Activated CD8-positive, alpha-beta memory T cell treated with anti-CD3 and anti-CD28 coated beads for 48 hours (primary cell): ENCODE results near the gene PPIB.

Experiments used
- DNase-seq, 3 experiments: peaks; one replicate each; pipeline ENCODE4 v3.0.0-alpha.2; 2020; ENCODE audit warnings: low read depth in 2 of 3, low spot score in 2 of 3

Gene PPIB

DNA sequence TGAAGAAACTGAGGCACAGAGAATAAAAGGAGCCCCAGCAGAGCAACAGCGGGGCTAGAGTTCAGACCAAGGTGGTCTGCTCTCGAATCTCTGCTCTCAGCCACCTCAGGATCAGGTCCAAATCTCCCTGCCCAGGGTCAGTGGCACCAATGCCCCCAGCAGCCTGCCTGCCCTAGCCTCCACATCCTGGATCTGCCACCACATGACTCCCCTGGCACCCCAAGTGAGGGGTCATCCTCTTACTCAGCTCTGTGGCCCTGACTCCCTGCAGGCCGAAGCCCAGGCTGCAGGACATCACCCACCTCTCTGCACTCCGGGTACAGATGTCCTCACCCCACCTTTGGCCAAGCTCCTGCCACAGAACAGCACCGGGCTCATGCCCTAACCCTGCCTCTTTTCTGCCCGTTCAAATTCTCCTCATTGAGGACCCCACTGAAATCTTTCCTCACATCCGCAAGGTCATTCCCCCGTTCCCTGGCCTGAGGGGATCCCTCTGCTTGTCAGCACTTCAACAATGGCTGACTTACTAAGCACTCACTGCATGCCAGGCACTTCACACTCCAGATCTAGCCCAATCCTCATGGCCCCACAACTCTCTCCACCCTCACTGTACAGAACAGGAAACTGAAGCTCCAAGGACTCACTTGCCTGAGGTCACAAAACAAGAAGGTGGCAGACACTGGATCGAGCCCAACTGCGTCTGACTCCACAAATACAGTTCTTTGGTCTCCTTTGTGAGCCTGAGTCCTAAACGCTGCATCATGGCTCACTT, 4.3 kb downstream of the PPIB start:
- no peak for DNase-seq

DNA sequence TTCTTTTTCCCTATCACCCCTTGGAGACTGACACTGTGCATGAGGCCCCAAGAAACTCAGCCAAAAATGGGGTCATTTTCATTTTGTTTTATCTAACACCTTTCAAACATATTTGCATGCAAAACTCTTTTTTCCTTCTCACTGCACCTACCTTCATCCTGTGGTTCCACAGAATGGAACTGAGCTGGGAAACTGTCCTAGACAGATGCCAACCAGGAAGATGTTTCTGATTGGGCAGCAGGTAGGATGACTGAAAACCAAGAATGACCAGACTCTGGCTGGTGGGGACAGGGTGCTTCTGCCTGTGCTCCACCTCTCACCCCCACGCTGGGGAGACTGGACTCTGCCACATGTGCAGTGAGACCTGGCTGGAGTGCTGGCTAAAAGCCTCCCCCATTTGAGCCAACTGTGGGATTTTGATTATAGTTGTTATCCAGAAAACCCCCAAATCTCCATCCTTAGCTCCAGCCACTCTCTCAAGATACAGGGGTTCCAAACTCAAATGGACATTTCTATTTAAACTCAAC, 5.2 kb downstream of the PPIB start:
- DNase-seq = no peak

DNA sequence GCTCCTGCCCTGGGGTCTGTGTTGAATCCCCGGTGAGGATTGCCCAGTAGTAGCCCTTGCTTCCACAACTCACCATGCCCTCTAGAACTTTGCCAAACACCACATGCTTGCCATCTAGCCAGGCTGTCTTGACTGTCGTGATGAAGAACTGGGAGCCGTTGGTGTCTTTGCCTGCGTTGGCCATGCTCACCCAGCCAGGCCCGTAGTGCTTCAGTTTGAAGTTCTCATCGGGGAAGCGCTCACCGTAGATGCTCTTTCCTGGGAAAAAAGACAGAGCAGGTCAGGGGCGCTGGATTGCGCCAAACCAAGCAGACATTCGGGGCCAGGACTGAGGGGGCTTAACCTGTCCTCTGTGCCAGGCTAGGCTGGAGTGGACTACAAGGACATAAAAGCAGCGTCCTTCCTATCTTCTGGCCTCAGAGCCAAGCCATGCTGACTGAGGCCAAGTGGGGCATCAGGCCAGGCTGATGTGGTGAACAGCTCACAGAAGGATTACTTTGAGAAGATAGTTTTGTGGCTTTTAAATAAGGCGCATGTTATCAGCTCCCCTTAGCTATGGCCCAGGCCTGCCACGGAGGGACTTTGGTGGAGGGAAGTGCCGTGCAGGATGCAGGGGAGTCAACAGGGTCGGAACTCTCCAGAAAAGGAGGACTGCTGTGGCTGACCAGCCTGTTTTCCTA, 6.0 kb downstream of the PPIB start:
- DNase-seq = no peak

DNA sequence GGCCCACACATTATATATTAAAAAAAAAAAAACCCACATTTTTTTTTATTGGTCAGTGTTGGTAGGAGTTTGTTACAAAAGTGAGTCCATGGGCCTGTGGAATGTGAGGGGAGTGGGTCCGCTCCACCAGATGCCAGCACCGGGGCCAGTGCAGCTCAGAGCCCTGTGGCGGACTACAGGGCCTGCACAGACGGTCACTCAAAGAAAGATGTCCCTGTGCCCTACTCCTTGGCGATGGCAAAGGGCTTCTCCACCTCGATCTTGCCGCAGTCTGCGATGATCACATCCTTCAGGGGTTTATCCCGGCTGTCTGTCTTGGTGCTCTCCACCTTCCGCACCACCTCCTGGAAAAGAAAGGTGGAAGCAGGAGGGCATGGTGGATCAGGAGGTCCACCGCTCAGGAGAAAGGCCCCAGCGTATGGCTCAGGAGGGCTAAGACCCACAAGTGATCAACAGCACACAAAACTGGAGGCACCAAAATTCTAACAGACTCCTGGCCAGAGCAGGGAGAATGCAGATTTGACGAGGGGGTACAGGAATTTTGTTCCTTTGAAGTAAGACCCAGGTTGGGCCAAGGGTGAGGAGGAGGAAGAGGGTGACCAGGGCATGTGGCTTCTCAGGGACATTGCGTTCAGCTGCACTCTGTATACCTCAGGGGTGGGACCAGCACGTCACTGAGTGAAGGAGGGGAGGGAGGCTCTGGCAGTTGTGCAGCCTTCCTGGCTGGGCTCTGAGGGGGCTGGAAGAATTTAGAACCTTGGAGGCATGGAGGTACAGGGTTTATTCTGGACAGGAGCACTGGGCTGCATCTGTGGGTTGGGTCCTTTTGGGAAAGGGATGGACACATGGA, 6.8 kb downstream of the PPIB start:
- DNase-seq = no peak

DNA sequence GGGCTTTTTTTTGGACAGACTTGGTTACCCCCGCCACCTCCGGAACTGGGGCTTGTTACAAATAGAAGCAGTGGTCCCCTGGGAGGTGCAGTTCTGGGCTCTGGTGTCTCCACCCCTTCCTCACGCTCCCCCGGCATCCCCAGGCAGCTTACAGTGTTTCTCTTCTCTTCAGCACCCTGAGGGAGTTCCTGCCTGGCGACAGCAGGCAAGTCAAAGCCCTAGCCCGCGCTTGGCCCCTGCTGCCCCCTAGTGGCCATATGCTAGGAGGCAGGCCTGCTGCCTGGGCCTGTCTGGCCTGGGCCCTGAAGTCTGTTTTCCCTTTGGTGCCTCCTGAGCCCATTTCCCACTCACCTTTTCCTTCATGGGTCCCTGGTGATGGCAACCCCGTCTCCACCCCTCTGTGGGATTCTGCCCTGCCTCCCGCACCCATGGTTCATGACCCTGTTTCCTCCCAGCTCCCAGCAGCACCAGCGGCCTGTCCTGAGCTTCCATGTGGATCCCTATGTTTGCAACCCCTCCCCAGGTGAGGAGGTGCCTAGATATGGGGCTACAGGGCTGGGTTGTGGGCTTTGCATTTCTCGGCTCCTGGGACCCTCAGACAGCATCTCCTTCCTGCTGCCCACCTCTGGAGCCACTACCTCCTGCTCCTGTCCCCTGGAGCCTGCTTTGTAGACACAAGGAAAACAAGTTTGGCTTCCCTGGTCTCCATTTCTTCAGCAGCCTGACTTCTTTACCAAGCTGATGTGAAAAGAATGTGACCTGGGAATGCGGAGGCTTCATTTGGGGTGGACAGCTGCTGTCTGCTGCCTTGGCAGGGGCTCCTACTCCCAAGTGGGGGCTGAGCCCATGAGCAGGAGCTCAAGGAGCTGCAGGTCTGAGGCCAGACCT, 9.1 kb downstream of the PPIB start:
- peak; percentile 77 to 94 (median 94) for DNase-seq

DNA sequence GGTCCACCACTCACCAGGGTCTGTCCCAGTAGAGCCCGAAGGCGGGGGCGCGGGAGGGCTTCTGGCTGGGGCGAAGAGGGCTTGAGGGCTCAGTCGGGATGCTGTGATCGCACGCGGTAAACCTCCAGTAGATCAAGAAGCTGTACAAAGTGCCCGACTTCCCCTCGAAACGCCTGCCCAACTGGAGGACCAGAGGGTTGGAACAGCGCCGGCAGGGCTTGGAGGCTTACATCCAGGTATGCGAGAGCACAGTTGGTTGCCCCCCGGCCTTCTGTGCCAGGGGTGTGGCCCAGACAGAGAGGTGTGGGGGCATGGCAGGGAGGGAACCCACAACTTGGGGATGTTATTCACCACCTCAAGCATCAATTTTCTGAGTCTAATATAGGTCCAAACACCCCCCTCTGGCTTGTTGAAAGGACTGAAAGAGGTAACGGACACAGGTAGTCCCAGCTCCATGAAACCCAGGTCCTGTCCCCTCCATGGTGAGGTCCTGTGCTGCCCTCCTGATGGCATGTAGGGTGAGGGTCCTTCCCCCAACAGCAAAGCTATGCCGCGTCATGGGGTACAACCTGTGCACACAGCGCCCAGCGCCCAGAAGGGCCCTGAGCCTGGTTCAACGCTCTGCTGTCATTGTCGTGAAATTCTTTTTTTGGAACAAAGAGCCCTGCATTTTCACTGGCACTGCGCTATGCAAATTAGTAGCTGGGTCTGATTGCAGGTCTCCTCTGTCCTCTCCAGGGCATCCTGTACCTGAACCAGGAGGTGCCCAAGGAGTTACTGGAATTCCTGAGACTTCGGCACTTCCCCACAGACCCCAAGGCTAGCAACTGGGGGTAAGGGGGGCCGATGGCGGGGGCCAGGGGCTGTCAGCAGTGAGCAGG, 10.1 kb downstream of the PPIB start:
- DNase-seq = no peak

DNA sequence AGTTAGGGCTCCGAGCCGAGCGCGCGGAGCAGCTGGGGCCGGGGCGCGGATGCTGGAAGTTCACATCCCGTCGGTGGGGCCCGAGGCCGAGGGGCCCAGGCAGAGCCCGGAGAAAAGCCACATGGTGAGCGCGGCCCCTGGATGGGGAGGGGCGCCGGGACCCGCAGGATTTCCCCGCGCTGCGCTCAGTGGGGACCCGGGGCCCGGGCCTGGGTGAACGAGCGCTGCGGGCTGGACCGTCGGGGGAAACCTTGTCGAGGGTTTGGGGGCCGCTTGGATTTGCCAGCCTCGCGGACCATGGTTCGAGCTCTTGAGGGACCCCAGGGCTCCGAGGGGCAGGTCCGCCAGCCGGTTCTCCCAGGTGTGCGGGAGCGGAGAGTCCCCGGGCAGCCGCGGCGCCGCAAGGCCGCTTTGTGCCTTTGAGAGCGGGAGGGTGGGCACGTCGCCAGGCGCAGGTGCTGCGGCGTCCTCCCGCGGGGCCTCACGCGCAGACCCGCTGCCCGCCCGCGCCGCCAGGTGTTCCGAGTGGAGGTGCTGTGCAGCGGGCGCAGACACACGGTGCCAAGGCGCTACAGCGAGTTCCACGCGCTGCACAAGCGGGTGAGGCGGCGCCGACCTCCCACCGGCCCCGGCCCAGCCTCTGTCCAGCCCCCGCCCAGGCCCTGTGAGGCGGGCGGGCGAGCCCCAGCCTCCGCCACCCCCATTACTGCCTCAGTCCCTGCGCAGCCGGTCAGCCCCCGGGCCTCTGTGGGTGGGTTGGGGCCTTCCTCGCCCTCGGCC, 10.9 kb downstream of the PPIB start, which contains the start of gene SNX22:
Gene SNX22 (plus strand): TSS at position 5 of the 780 bp plus-strand sequence. CDS start 45 bp downstream, at position 50.
- DNase-seq = no peak

DNA sequence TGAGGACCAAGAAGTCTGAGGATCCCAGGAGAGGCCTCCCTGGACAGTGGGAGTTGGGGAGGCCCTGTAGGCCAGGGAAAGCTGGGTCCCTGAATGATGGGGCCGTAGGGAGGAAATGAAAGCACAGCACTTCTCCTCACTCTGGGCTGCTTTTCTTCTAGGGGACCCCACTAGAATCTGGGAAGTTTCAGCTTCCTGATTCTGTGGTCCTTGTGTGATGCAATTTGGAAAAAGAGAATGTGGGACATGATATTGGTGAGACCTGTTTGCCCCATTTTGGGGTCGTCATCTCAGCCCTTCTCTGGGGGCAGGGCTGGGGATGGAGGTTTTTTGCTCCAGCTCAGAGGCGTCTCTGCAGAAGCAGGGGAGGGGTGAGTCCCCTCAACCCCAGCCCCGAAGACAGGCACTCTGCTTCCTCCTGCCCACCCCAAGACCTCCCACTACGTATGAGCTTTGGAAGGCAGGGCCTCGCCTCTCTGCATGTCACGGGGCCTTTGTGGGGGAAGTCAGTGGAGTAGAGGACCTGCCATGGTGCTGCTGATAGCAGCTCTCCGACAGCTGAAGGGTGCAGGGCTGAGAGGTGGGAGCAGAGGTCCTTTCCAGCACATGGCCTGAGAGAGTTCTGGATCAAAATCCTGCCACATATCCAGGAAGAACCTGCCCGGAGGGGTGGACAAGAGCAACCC, 12.8 kb downstream of the PPIB start:
- DNase-seq = no peak

DNA sequence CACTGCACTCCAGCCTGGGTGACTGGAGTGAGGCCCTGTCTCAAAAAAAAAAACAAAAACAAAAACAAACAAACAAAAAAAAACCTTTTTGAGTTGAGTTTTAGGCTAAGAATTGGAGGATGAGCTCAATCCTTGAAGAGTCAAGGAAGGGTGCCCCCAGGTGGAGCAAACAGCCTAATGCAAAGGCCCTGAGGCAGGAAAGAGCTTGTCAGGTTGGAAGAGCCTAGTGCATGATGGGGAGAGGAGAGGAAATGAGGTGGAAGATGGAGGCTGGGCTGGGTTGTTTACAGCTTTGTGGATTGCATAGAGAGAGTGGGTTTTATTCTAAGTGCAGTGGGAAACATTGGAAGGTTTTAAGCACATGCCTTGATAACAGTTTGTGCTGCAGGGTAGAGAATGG, 13.4 kb downstream of the PPIB start:
- no peak for DNase-seq

DNA sequence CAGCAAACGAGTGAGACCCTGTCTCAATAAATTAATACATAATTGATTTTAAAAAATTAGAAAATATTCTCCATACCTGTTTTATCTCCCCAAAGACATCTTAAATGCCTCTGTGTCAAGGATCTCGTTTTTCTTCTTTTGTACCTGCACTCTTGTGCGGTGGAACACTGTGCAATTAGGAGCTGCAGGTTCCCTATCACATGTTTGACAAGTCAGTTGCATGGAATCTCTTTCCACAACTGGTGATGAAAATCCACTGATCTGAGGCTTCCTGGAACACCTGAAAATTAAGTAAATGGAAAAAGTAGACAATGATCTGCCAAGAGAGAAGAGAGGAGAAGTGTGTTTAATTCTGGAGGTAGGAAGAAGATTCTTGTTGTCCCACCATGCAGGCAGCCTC, 14.2 kb downstream of the PPIB start:
- DNase-seq = no peak

DNA sequence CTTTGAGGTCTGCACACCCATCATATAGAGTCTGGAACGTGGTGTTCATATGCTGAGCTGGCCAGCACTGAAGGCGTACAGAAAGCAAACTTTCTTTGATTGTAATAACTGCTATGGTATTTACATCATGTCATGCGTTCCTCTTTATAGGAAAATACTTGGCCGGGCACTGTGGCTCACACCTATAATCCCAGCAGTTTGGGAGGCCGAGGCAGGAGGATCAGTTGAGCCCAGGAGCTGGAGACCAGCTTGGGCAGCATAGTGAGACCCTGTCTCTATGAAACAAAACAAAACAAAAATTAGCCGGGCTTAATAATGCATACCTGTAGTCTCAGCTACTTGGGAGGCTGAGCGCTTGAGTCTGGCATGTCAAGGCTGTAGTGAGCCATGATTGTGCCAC, 14.7 kb downstream of the PPIB start:
- no peak for DNase-seq

- no peak for DNase-seq
Observed at GRCh38 chr15:64146885-64147681, 15.7 kb downstream of the PPIB start.

GRCh38 chr15:64146520-64146884, 16.3 kb downstream of the PPIB start:
- no peak for DNase-seq

- no peak for DNase-seq
Observed at GRCh38 chr15:64146041-64146440, 16.8 kb downstream of the PPIB start.

- no peak for DNase-seq
Observed at GRCh38 chr15:64144565-64145281, 18.1 kb downstream of the PPIB start.

DNA sequence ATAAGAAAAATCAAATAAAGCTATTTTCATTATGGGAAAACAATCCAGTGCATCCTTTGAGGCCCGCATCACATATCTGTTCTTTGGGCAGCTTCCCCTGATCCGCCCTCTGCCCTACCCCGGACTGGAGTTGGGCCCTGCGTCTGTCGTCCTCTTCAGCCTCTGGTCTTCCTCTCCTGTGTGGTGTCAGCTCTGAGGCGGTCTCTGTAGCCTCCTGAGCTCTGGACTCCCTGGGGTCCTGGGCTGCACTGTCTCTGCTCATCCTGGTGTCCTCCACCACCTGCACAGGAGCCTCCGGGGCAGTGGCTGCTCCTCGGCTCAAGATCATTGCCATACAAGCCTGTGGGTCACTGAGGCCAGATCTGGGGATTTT, 18.6 kb downstream of the PPIB start:
- DNase-seq = no peak

DNA sequence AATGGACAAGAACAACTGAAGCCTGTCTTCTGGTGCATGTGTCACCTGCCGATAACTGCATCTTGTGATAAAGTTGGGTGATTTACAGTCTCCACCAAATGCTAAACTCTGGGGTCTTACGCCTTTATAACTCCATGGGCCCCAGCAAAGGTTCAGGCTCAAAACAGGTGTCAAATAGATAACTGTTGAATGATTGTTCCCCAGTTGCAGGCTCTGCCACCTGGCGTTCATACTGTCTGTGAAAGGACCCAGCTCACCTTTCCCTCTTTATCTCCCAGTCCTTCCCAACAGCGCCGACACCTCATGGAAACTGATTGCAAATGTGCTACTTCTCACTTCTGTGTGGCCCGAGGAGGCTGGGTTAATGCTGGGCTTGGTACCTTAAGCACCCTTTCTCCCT, 19.5 kb downstream of the PPIB start:
- no peak for DNase-seq
